SHP77 treated with DMSO at 0.1 percent for 48 hours (cell line): ENCODE measurements around the gene LMX1A.

ENCODE experiments used
- DNase-seq: peaks from one replicate; lab custom pipeline; 2025; lab: John Stamatoyannopoulos, UW

Gene LMX1A

GRCh38 chr1:165355977-165356811 lies at the start of gene LMX1A:
Gene LMX1A (minus strand): TSS chr1:165356715. CDS start chr1:165355559, 1,156 bp downstream.
- DNase-seq, result no peak

DNA sequence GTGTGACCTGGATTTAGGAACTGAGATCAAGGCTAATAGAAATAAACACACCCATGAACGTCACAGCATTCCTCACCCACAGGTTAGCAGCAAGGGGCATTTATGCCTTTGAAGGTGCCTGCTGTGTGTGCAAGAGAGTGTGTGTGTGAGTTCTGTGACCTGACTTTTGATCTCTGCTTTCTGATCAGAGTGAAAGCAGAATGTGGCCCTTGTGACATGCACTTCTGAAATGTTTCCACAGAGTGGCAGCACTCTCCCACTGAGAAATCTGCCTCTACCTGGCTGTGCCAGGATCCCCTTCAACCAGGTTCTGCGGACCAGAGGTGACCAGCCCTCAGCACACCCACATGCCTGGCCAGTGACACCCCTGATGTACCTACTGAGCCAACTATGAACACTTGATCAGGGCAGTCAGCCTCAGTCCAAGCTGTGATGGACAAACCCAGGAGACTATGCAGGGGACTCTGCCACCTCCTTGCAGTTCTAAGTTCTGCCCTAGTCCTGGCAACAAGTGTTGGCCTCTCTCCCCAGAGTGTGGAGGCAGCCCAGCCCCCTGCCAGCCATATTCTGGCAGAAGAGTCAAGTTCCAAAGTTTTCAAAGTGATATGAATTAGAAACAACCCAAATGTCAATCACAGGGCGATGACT lies 47.4 kb upstream of the LMX1A start:
- DNase-seq, result peak; percentile 14

DNA sequence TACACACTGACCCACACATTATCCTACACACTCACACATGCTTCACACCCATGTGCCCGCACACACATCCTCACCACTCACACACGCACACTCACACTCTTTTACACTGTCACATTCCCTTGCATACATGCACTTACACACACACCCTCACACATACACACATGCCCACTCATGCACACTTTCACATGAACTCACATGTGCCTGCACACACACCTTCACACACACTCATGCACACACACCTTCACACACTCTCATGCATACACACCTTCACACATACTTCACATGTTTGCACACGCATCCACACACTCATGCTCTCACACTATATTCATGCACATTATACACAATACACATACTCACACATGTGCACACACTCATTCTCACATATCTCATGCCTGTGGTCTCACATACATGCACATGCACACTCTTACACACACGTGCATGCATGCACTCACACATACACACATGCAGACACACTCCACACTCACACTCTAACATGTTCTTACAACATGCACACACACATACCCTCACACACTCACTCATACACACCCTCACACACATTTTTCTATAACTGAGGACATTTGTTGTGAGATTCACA lies 46.1 kb upstream of the LMX1A start:
- no peak for DNase-seq

- DNase-seq, result no peak
Observed at GRCh38 chr1:165397944-165398343, 41.4 kb upstream of the LMX1A start.

GRCh38 chr1:165395901-165396300 lies 39.4 kb upstream of the LMX1A start:
- DNase-seq, result no peak

- DNase-seq, result no peak
Observed at GRCh38 chr1:165395478-165395877, 39.0 kb upstream of the LMX1A start.

GRCh38 chr1:165392634-165393571 lies 36.4 kb upstream of the LMX1A start:
- peak; percentile 62 for DNase-seq

GRCh38 chr1:165389609-165390008 lies 33.1 kb upstream of the LMX1A start:
- no peak for DNase-seq

GRCh38 chr1:165387961-165388360 lies 31.4 kb upstream of the LMX1A start:
- no peak for DNase-seq

DNA sequence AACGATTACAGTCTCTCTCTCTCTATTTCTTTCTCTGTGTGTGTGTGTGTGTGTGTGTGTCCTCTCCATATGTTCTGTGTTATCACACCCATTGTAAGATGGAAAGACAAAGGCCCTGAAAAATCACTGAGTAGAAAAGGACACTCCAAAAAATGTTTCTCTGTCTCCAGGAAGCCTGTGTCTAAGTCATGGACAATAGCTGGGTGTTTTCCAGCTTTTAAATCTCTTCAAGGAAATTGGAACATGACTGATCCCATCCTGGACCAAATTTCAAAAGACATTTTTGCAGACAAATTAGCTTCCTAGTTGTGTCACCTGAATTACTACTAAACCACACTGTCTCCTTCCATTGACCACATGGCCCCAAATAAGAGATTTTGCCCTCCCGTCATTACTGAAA lies 31.0 kb upstream of the LMX1A start:
- DNase-seq, result no peak

- no peak for DNase-seq
Observed at GRCh38 chr1:165383599-165384405, 27.3 kb upstream of the LMX1A start.

DNA sequence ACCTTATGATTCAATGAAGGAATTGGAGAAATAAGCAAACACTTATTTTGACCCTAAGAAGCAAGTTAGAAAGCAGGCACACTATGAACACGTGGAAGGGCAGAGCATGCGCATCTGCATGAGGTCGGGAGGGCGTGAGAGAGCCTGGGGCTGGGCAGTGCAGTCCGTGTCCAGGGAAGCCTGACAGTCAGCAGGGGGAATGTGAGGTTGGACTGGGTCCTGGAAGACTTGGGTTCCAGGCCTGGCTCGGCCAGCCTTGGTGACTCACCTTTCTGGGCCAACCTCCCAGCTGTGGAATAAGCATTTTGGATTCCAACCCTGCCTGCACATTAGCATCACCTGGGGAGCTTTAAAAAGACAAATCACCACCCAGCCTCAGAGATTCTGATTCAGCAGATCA lies 26.6 kb upstream of the LMX1A start:
- no peak for DNase-seq

DNA sequence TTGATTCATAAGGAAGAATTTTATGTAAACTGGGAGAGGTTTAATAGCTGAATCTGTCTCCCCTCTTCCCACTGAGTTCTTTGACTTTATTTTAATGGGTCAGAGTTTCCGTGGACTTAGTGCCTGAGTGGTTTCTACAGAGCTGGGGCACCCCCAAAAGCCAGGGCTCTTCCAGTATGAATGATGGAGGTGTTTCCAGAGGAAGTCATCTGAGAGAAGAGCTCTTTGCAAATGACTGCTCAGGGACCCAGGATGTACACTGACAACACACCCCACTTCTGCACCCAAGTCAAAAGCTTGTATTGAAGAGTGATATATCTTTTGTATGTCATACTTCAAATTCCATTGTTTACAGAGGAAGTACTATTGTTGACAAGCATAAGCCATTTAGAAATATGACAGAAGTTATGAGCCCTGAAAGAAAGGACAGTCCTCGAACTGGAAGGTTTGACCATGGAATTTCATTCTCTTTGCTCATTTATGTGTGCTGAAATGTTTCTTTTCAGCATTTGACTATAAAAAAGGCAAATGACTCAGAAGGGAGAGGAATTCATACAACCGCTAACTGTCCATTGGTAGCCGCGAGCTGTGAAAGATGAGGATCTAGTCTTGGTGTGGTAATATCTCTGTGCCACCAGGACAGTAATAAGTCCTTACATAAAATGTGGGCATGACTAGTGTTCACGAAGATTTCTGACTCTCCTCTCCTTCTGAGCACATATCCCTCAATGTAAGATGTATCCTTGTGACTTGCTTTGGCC lies 25.4 kb upstream of the LMX1A start:
- no peak for DNase-seq

DNA sequence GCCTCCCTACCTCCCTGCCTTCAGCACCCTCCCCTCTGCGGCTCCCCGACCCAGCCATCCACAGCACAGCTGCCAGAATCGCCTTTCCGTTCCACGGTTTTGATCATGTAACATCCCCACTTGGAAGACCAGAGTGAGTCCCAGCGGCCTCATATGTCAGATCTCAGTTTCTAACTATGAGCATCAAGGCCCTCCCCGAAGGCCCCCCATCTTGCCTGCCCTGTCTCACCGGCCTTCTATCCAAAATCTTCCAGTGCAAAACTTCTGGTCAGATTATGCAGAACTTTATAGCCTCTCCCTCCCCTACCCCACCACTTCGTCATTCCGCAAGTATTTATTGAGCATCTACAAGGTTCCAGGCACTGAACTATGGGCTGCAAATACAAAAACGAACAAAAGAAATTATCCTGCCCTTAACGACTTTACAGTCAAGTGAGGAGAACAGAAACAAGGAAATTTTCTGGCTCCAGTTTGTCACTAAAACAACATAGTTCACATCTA lies 20.3 kb upstream of the LMX1A start:
- no peak for DNase-seq

DNA sequence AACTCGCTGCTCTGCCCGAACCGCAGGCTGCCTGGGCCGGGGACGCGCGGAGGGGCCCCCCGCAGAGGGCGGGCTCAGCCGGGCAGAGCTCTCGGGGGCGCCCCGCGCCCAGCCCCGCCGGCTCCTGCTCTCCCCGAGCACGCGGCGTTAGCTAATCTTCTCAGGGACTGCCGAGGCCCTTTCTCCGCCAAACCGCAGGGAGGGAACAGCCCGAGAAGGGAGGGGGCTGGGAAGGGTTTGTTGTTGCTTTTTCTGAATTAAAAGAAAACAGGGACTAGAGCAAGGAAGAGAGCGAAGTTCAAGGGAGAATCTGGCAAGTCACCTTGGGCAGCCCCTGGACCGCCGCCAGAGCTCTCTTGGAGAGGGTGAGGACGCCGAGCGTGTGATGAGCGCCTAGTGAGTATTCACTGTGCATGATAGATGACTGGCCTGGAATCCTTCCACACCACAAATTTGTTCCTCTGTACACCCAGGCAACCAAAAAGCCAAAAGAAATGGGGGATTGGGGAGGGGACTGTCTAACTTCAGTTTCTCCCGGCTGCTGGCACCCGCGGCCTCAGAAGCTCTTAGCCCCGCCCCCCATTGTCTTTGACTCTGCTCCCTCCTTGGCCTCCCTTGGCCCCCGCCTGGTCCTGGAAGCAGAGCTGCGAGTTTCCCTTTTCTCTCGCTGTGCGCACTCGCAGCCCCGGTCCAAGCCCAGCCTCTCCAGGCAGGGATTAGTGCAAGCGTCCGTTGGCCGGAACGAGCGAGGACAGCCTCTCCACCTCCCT lies 19.7 kb upstream of the LMX1A start:
- DNase-seq, result no peak

GRCh38 chr1:165375623-165376022 lies 19.1 kb upstream of the LMX1A start:
- no peak for DNase-seq

DNA sequence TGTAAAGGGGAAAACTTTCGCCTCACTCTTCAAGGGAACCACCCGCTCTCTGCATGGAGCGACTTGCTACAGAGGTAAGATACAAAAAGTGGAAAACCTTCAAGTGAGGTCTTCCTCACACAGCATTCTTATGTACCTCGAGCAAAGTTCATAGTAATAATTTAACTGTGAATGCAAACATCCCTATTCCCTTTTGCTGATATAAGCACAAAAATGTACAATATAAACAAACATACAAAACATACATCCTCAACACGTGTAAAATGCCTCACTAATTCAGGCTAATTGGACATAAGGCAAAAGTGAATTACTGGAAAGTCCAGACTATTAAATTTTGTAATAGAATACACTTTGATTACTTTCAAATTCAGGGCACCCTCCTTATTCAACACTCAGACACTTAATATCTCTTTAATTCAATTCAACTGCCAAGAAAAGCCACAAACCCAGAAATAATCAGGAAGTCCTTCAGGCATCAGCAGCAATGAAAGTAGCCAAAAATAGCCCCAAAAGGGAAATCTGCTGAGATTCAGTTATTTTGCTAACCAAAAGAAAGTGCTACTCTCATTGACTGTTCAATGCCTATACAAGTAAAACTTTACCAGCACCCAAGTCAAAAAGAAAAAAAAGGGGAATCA lies 15.2 kb upstream of the LMX1A start:
- no peak for DNase-seq

DNA sequence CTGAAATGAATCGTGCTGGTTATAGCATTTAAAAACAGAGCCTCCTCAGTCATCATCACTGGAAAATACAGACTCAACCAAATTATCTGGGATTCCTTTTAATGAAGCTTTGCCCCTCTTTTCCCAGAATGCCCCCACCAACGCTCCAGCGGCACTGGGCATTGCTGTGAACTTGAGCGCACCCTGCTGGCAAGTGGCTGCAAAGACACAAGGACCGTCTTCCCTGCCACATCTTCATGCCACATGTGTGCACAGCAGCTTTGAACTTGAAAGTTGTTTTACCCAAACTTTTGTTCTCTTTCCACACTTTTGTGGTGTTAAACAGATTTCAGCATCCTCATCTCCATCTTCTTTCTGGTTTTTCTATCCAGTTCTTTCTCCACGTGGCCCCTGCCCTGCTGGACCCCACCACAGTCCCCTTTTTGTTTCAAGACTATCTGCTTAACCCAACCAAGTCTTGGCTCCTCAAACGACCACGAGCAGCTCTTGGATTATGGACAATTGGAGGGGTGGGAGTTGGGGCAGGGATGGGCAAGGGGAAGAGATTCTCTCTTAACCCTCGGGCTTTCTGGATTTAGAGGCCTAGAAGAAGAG lies 12.8 kb upstream of the LMX1A start:
- peak; percentile 27 for DNase-seq
